Activated naive CD4-positive, alpha-beta T cell treated with anti-CD3 and anti-CD28 coated beads, Interleukin-2, amount 10 ng/mL, durations not matched to agents 7 days and 5 days (primary cell): ENCODE data around the gene VIT.

Experiments used
- CTCF ChIA-PET: fragments of 350-600 bp; sonication (Branson Sonifier 250); formaldehyde crosslinking; loops from one replicate; lab custom pipeline; 2021; ENCODE audit warnings: antibody characterized with exemption; lab: Charles Lee
- DNase-seq: peaks from one replicate; pipeline ENCODE4 v3.0.0-alpha.2; 2020
- H3K27ac Mint-ChIP-seq: one replicate; pipeline ENCODE4 v1.8.0; 2021; ENCODE audit warnings: mild to moderate bottlenecking, moderate library complexity, mixed read lengths
- H3K27me3 Mint-ChIP-seq: one replicate; pipeline ENCODE4 v1.8.0; 2021; ENCODE audit warnings: mild to moderate bottlenecking, mixed read lengths
- H3K36me3 Mint-ChIP-seq: one replicate; pipeline ENCODE4 v1.8.0; 2021; ENCODE audit warnings: mixed read lengths
- H3K4me1 Mint-ChIP-seq: one replicate; pipeline ENCODE4 v1.8.0; 2021; ENCODE audit warnings: mixed read lengths
- H3K4me3 Mint-ChIP-seq: one replicate; pipeline ENCODE4 v1.8.0; 2021; ENCODE audit warnings: mild to moderate bottlenecking, moderate library complexity, mixed read lengths
- H3K9me3 Mint-ChIP-seq: one replicate; pipeline ENCODE4 v1.8.0; 2021; ENCODE audit warnings: mixed read lengths

VIT gene

GRCh38 chr2:36748166-36748565, 51.7 kb downstream of the VIT start:
- H3K9me3 Mint-ChIP-seq = no peaks in the 10 kb centered on the region
- H3K4me1 Mint-ChIP-seq = no peaks in the 10 kb centered on the region
- no peaks in the 10 kb centered on the region for H3K36me3 Mint-ChIP-seq
- H3K4me3 Mint-ChIP-seq = no peak overlapping the region
- H3K27ac Mint-ChIP-seq = no peak overlapping the region
- CTCF ChIA-PET = no interaction called here
- no peak for DNase-seq
- H3K27me3 Mint-ChIP-seq = peaks cover 31% of the 10 kb centered on the region

GRCh38 chr2:36750101-36750500, 53.6 kb downstream of the VIT start:
- CTCF ChIA-PET = no interaction called here
- no peaks in the 10 kb centered on the region for H3K36me3 Mint-ChIP-seq
- H3K27ac Mint-ChIP-seq = no peak overlapping the region
- no peak overlapping the region for H3K4me3 Mint-ChIP-seq
- H3K4me1 Mint-ChIP-seq = no peaks in the 10 kb centered on the region
- peaks cover 40% of the 10 kb centered on the region for H3K27me3 Mint-ChIP-seq
- H3K9me3 Mint-ChIP-seq = no peaks in the 10 kb centered on the region
- DNase-seq = no peak

GRCh38 chr2:36753706-36754221, 57.3 kb downstream of the VIT start:
- H3K36me3 Mint-ChIP-seq = no peaks in the 10 kb centered on the region
- no peak overlapping the region for H3K27ac Mint-ChIP-seq
- no peak overlapping the region for H3K4me3 Mint-ChIP-seq
- peaks cover 21% of the 10 kb centered on the region for H3K27me3 Mint-ChIP-seq
- CTCF ChIA-PET = no interaction called here
- H3K9me3 Mint-ChIP-seq = no peaks in the 10 kb centered on the region
- H3K4me1 Mint-ChIP-seq = no peaks in the 10 kb centered on the region
- DNase-seq = no peak

- no peak overlapping the region for H3K4me3 Mint-ChIP-seq
- CTCF ChIA-PET = no interaction called here
These were observed 58.1 kb downstream of the VIT start for GRCh38 chr2:36754578-36754977.

GRCh38 chr2:36756438-36756837, 59.9 kb downstream of the VIT start:
- Mint-ChIP-seq H3K27ac (no peak overlapping the region), H3K4me1 (no peaks in the 10 kb centered on the region), H3K9me3 (no peaks in the 10 kb centered on the region), H3K27me3 (peaks cover 13% of the 10 kb centered on the region), H3K4me3 (no peak overlapping the region), H3K36me3 (no peaks in the 10 kb centered on the region)
- no peak for DNase-seq
- CTCF ChIA-PET = interaction anchor here (0.9 kb wide), 1 partner anchor 11 kb away, joined by 3 read pairs; no protein-coding TSS in a partner anchor

More at GRCh38 chr2:36754578-36754977, 58.1 kb downstream of the VIT start:
- no peaks in the 10 kb centered on the region for H3K36me3 Mint-ChIP-seq
- no peaks in the 10 kb centered on the region for H3K9me3 Mint-ChIP-seq
- H3K27ac Mint-ChIP-seq = no peak overlapping the region
- no peaks in the 10 kb centered on the region for H3K4me1 Mint-ChIP-seq
- DNase-seq = no peak
- H3K27me3 Mint-ChIP-seq = peaks cover 17% of the 10 kb centered on the region

- CTCF ChIA-PET = interaction anchor here (0.8 kb wide), 1 partner anchor 9 kb away, joined by 3 read pairs; no protein-coding TSS in a partner anchor
- Mint-ChIP-seq H3K27me3 (peaks cover 8% of the 10 kb centered on the region), H3K4me1 (no peaks in the 10 kb centered on the region), H3K27ac (no peak overlapping the region), H3K4me3 (no peak overlapping the region), H3K9me3 (no peaks in the 10 kb centered on the region), H3K36me3 (no peaks in the 10 kb centered on the region)
- no peak for DNase-seq
These were observed 66.4 kb downstream of the VIT start for GRCh38 chr2:36762764-36763490.

- CTCF ChIA-PET = interaction anchor here (2.4 kb wide), 1 partner anchor 10 kb away, joined by 12 read pairs; no protein-coding TSS in a partner anchor
- Mint-ChIP-seq H3K4me3 (no peak overlapping the region), H3K4me1 (no peaks in the 10 kb centered on the region), H3K9me3 (no peaks in the 10 kb centered on the region), H3K36me3 (no peaks in the 10 kb centered on the region), H3K27me3 (peaks cover 7% of the 10 kb centered on the region), H3K27ac (no peak overlapping the region)
- no peak for DNase-seq
These were observed 72.6 kb downstream of the VIT start for GRCh38 chr2:36769106-36769505.

GRCh38 chr2:36770542-36771287, 74.2 kb downstream of the VIT start:
- DNase-seq = peak; percentile 56
- Mint-ChIP-seq H3K36me3 (no peaks in the 10 kb centered on the region), H3K27ac (no peak overlapping the region), H3K27me3 (peaks cover 11% of the 10 kb centered on the region), H3K4me3 (no peak overlapping the region), H3K9me3 (no peaks in the 10 kb centered on the region), H3K4me1 (no peaks in the 10 kb centered on the region)
- CTCF ChIA-PET = interaction anchor here (0.7 to 2.4 kb wide), 6 partner anchors 9 to 106 kb away, joined by 3 to 12 read pairs (median 6); no protein-coding TSS in a partner anchor

- CTCF ChIA-PET = no interaction called here
These were observed 75.2 kb downstream of the VIT start for GRCh38 chr2:36771671-36772070.

GRCh38 chr2:36773947-36774346, 77.4 kb downstream of the VIT start:
- no peaks in the 10 kb centered on the region for H3K9me3 Mint-ChIP-seq
- H3K4me3 Mint-ChIP-seq = no peak overlapping the region
- H3K4me1 Mint-ChIP-seq = no peaks in the 10 kb centered on the region

More at GRCh38 chr2:36771671-36772070, 75.2 kb downstream of the VIT start:
- no peaks in the 10 kb centered on the region for H3K4me1 Mint-ChIP-seq
- peaks cover 7% of the 10 kb centered on the region for H3K27me3 Mint-ChIP-seq
- no peak overlapping the region for H3K27ac Mint-ChIP-seq
- no peaks in the 10 kb centered on the region for H3K36me3 Mint-ChIP-seq
- no peak for DNase-seq
- no peaks in the 10 kb centered on the region for H3K9me3 Mint-ChIP-seq
- no peak overlapping the region for H3K4me3 Mint-ChIP-seq

GRCh38 chr2:36775261-36775660, 78.8 kb downstream of the VIT start:
- H3K27ac Mint-ChIP-seq = no peak overlapping the region
- CTCF ChIA-PET = no interaction called here
- H3K4me1 Mint-ChIP-seq = no peaks in the 10 kb centered on the region
- H3K27me3 Mint-ChIP-seq = peaks cover 11% of the 10 kb centered on the region
- no peaks in the 10 kb centered on the region for H3K36me3 Mint-ChIP-seq
- no peaks in the 10 kb centered on the region for H3K9me3 Mint-ChIP-seq
- no peak overlapping the region for H3K4me3 Mint-ChIP-seq
- DNase-seq = no peak

More at GRCh38 chr2:36773947-36774346, 77.4 kb downstream of the VIT start:
- CTCF ChIA-PET = interaction anchor here (0.6 to 1.2 kb wide), 3 partner anchors 9 to 27 kb away, joined by 3 to 6 read pairs (median 3); no protein-coding TSS in a partner anchor
- no peak for DNase-seq
- Mint-ChIP-seq H3K36me3 (no peaks in the 10 kb centered on the region), H3K27me3 (peaks cover 11% of the 10 kb centered on the region), H3K27ac (no peak overlapping the region)

GRCh38 chr2:36775806-36776205, 79.3 kb downstream of the VIT start:
- no peaks in the 10 kb centered on the region for H3K4me1 Mint-ChIP-seq
- no peaks in the 10 kb centered on the region for H3K36me3 Mint-ChIP-seq
- H3K27ac Mint-ChIP-seq = no peak overlapping the region
- no peak for DNase-seq
- H3K27me3 Mint-ChIP-seq = peaks cover 7% of the 10 kb centered on the region
- CTCF ChIA-PET = interaction anchor here (0.6 to 1.2 kb wide), 3 partner anchors 9 to 895 kb away, joined by 3 read pairs; no protein-coding TSS in a partner anchor
- H3K4me3 Mint-ChIP-seq = no peak overlapping the region
- no peaks in the 10 kb centered on the region for H3K9me3 Mint-ChIP-seq

GRCh38 chr2:36777272-36777671, 80.8 kb downstream of the VIT start:
- peaks cover 7% of the 10 kb centered on the region for H3K27me3 Mint-ChIP-seq
- no peaks in the 10 kb centered on the region for H3K4me1 Mint-ChIP-seq
- H3K4me3 Mint-ChIP-seq = no peak overlapping the region
- no peak for DNase-seq
- H3K27ac Mint-ChIP-seq = no peak overlapping the region
- H3K9me3 Mint-ChIP-seq = no peaks in the 10 kb centered on the region
- H3K36me3 Mint-ChIP-seq = no peaks in the 10 kb centered on the region
- CTCF ChIA-PET = no interaction called here

- CTCF ChIA-PET = interaction anchor here (2.1 kb wide), 1 partner anchor 226 kb away, joined by 15 read pairs; no protein-coding TSS in a partner anchor
- Mint-ChIP-seq H3K36me3 (no peaks in the 10 kb centered on the region), H3K27me3 (peaks cover 12% of the 10 kb centered on the region), H3K4me1 (no peaks in the 10 kb centered on the region), H3K4me3 (no peak overlapping the region), H3K9me3 (no peaks in the 10 kb centered on the region), H3K27ac (no peak overlapping the region)
- no peak for DNase-seq
These were observed 81.3 kb downstream of the VIT start for GRCh38 chr2:36777788-36778187.
